HCT116 (cell line): ENCODE measurements around the gene KLRG1. TPM values are rescaled to one million over a fixed set of nuclear protein-coding genes. Genes with fewer than 3 reads are reported as not detected.

ENCODE experiments used
- ATAC-seq: fragments of 200-7000 bp; cut with Tn5 transposase; 2 replicates; pipeline ENCODE4 v1.9.1; 2020; ENCODE audit warnings: mild to moderate bottlenecking, moderate library complexity
- BruUV-seq: library from RNA; stranded (reverse); fragments of 400-500 nt; replicated peaks from 2 replicates; lab custom pipeline; 2021; lab: Mats Ljungman, UMichigan
- CTCF ChIA-PET: fragments of 300-600 bp; sonication (Branson Sonifier 250); formaldehyde crosslinking; loops from one replicate; lab custom pipeline; 2021; ENCODE audit warnings: antibody characterized with exemption; lab: Charles Lee
- POLR2A ChIA-PET: fragments of 300-600, 350-600 bp; sonication (Branson Sonifier 250); formaldehyde crosslinking; loops from one replicate; lab custom pipeline; 2021; ENCODE audit warnings: antibody characterized with exemption; lab: Charles Lee
- RAD21 ChIA-PET, 2 experiments: fragments of 300-600 bp; sonication (Branson Sonifier 250); formaldehyde crosslinking; loops; one replicate each; lab custom pipeline; 2023; ENCODE audit warnings: low total read pairs in 2 of 2; ENCODE audit not compliant: uncharacterized antibody in 2 of 2, unreplicated experiment in 2 of 2, low non-redundant PET in 1 of 2; lab: Charles Lee
- DNase-seq: peaks from one replicate; pipeline ENCODE4 v3.0.0-alpha.2; 2010; ENCODE audit warnings: low read depth, low spot score
- H2AFZ ChIP-seq: fragments of 200-600 bp; shearing (Covaris generic), sonication (generic); 2 replicates; pipeline ENCODE4 v1.6.1; 2017; ENCODE audit warnings: low read depth, mixed run types, mixed read lengths, antibody characterized with exemption, low read length; ENCODE audit not compliant: poor library complexity, severe bottlenecking
- H3K27ac ChIP-seq: 2 replicates; pipeline ENCODE4 v1.5.1; 2012; ENCODE audit warnings: low read depth, low read length
- H3K27me3 ChIP-seq: fragments of 200-600 bp; sonication (generic); 2 replicates; pipeline ENCODE4 v1.6.1; 2016; ENCODE audit warnings: mixed run types, low read length, mixed read lengths; ENCODE audit not compliant: insufficient read depth
- H3K36me3 ChIP-seq, 2 experiments: fragments of 200-500 bp in 1 of 2; fragments of 200-600 bp in 1 of 2; sonication (Bioruptor generic) in 1 of 2; sonication (generic) in 1 of 2; 2 replicates each; pipeline versions ENCODE4 v1.5.1 to v1.6.1; 2014 to 2016; ENCODE audit warnings: low read length in 2 of 2, inconsistent platforms in 1 of 2, mixed read lengths in 1 of 2, mixed run types in 1 of 2; ENCODE audit not compliant: insufficient read depth in 2 of 2, control insufficient read depth in 1 of 2
- H3K4me1 ChIP-seq, 2 experiments: fragments of 200-600 bp in 1 of 2; sonication (generic) in 1 of 2; 2 replicates each; pipeline versions ENCODE4 v1.5.1 to v1.6.1; 2012 to 2017; ENCODE audit warnings: low read length in 2 of 2, inconsistent platforms in 1 of 2, mild to moderate bottlenecking in 1 of 2, mixed read lengths in 1 of 2, mixed run types in 1 of 2, moderate library complexity in 1 of 2; ENCODE audit not compliant: insufficient read depth in 2 of 2, control insufficient read depth in 1 of 2
- H3K4me2 ChIP-seq: fragments of 200-600 bp; sonication (generic); 2 replicates; pipeline ENCODE4 v1.6.1; 2017; ENCODE audit warnings: mixed run types, low read length, mixed read lengths
- H3K4me3 ChIP-seq, 2 experiments: fragments of 200-600 bp in 1 of 2; sonication (generic) in 1 of 2; replicated peaks in 1 of 2; 2 replicates each; pipeline ENCODE4 v1.5.1; 2011 to 2016; ENCODE audit warnings: low read length in 2 of 2, control low read depth in 1 of 2, low read depth in 1 of 2, mild to moderate bottlenecking in 1 of 2, mixed read lengths in 1 of 2, mixed run types in 1 of 2
- H3K79me2 ChIP-seq: fragments of 200-600 bp; sonication (generic); 2 replicates; pipeline ENCODE4 v1.6.1; 2017; ENCODE audit warnings: mild to moderate bottlenecking, mixed run types, low read length, moderate library complexity, mixed read lengths; ENCODE audit not compliant: insufficient read depth
- H3K9ac ChIP-seq: fragments of 200-600 bp; sonication (generic); 2 replicates; pipeline ENCODE4 v1.6.1; 2016; ENCODE audit warnings: low read length, mixed read lengths
- H3K9me2 ChIP-seq: fragments of 200-600 bp; sonication (generic), shearing (Covaris generic); 2 replicates; pipeline ENCODE4 v1.6.1; 2017; ENCODE audit warnings: mixed run types, mild to moderate bottlenecking, moderate library complexity; ENCODE audit not compliant: insufficient read depth
- H3K9me3 ChIP-seq, 2 experiments: fragments of 200-500 bp in 1 of 2; fragments of 200-600 bp in 1 of 2; sonication (Bioruptor generic) in 1 of 2; sonication (generic) in 1 of 2; 2 replicates each; pipeline ENCODE4 v1.6.1; 2014 to 2017; ENCODE audit warnings: low read length in 2 of 2, mixed read lengths in 2 of 2, inconsistent platforms in 1 of 2, low read depth in 1 of 2, mild to moderate bottlenecking in 1 of 2, mixed run types in 1 of 2, moderate library complexity in 1 of 2; ENCODE audit not compliant: control insufficient read depth in 1 of 2, insufficient read depth in 1 of 2
- H4K20me1 ChIP-seq: fragments of 200-600 bp; sonication (generic), shearing (Covaris generic); 2 replicates; pipeline ENCODE4 v1.6.1; 2017; ENCODE audit warnings: mixed run types, mild to moderate bottlenecking, moderate library complexity; ENCODE audit not compliant: insufficient read depth
- CEBPB ChIP-seq: IDR thresholded peaks from 2 replicates; pipeline ENCODE4 v1.6.1; 2012; ENCODE audit warnings: low read depth
- RAD21 ChIP-seq: IDR thresholded peaks from 2 replicates; pipeline ENCODE4 v1.6.1; 2012; ENCODE audit warnings: low read depth, mild to moderate bottlenecking
- SRF ChIP-seq: IDR thresholded peaks from 2 replicates; pipeline ENCODE4 v1.6.1; 2012; ENCODE audit warnings: low read depth
- YY1 ChIP-seq: IDR thresholded peaks from 2 replicates; pipeline ENCODE4 v1.6.1; 2011; ENCODE audit warnings: low read length, low read depth, moderate library complexity, mild to moderate bottlenecking; ENCODE audit not compliant: insufficient replicate concordance; ENCODE audit errors: extremely low read depth
- intact Hi-C: fragments of 100-400 bp; cut with micrococcal nuclease; formaldehyde crosslinking; loops from 2 replicates; pipeline ENCODE4 v1.10.0; 2022
- total RNA-seq: library from RNA; stranded (reverse); gene quantifications from one replicate; pipeline ENCODE4 v1.2.1, GENCODE V29; 2021; ENCODE audit not compliant: unreplicated experiment
- TF ChIP-seq, protein P1 (sequence below), 3 experiments: fragments of 200-600 bp in 1 of 3; sonication (generic) in 1 of 3; IDR thresholded peaks in 2 of 3; conservative IDR thresholded peaks in 1 of 3; 2 replicates each; pipeline ENCODE4 v1.5.1; 2012 to 2017; ENCODE audit warnings: low read depth in 2 of 3, low read length in 2 of 3, antibody characterized with exemption in 1 of 3, borderline replicate concordance in 1 of 3, control low read depth in 1 of 3, mild to moderate bottlenecking in 1 of 3, mixed read lengths in 1 of 3, mixed run types in 1 of 3, moderate library complexity in 1 of 3; ENCODE audit not compliant: insufficient read depth in 1 of 3

Gene KLRG1
- total RNA-seq, 1 experiment from 2014 or later = 1.5 TPM

DNA sequence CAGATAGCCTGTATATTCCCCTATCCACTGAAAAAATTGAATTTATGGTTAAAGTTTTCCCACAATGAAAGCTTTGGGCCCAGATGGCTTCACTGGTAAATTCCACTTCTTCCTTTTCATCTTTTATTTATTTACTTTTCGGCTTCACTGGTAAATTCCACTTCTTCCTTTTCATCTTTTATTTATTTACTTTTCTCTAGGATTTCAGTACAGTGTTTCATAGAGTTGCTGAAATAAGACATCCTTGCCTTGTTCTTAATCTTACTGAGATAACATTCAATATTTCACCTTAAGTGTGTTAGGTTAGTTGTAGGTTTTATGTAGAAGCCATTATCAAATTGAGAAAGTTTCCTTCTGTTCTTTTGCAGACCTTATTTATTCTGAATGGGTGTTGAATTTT, 18.9 kb upstream of the KLRG1 start:
- H3K9me2 ChIP-seq = no peaks in the 10 kb centered on the region
- no peak for TF ChIP-seq CEBPB
- TF ChIP-seq, protein P1, sequence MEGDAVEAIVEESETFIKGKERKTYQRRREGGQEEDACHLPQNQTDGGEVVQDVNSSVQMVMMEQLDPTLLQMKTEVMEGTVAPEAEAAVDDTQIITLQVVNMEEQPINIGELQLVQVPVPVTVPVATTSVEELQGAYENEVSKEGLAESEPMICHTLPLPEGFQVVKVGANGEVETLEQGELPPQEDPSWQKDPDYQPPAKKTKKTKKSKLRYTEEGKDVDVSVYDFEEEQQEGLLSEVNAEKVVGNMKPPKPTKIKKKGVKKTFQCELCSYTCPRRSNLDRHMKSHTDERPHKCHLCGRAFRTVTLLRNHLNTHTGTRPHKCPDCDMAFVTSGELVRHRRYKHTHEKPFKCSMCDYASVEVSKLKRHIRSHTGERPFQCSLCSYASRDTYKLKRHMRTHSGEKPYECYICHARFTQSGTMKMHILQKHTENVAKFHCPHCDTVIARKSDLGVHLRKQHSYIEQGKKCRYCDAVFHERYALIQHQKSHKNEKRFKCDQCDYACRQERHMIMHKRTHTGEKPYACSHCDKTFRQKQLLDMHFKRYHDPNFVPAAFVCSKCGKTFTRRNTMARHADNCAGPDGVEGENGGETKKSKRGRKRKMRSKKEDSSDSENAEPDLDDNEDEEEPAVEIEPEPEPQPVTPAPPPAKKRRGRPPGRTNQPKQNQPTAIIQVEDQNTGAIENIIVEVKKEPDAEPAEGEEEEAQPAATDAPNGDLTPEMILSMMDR (IDR thresholded peaks at IDR 0.05 in 2 of 3, conservative IDR thresholded peaks at IDR 0.05 in 1 of 3; ENCODE audit: borderline replicate concordance in 1 of 3, insufficient read depth in 1 of 3, low read depth in 2 of 3, low read length in 2 of 3) = no peak
- no peaks in the 10 kb centered on the region for H3K27me3 ChIP-seq
- CTCF ChIA-PET = no interaction called here
- no peak overlapping the region for H3K4me2 ChIP-seq
- no peak overlapping the region for H3K27ac ChIP-seq
- intact Hi-C loops = no loop called here
- POLR2A ChIA-PET = no interaction called here
- peaks cover 7 to 11% of the 10 kb centered on the region in 2 experiments; a peak in 2 of 4 replicates for H3K9me3 ChIP-seq
- H4K20me1 ChIP-seq = no peaks in the 10 kb centered on the region
- H3K36me3 ChIP-seq = no peaks in the 10 kb centered on the region
- no peak for DNase-seq
- no peaks in the 10 kb centered on the region for H3K4me1 ChIP-seq
- no peak overlapping the region for H3K9ac ChIP-seq
- RAD21 ChIA-PET = no interaction called here
- ATAC-seq = no peak
- no peaks in the 10 kb centered on the region for H3K79me2 ChIP-seq
- H2AFZ ChIP-seq = no peak overlapping the region
- H3K4me3 ChIP-seq = no peak overlapping the region
- BruUV-seq = no TSS peak

DNA sequence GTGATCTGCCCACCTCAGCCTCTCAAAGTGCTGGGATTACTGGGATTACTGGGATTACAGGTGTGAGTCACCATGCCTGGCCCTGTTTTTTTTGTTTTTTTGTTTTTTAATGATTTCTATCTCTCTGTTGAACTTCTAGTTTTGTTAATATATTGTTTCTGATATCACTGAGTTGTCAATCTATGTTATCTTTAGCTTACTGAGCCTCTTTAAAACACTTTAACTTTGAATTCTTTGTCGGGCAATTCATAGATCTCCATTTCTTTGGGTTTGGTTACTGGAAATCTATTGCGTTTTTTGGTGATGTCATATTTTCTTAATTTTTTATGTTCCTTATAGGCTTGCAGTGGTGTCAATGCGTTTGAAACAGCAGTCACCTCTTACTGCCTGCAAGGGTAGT, 9.2 kb upstream of the KLRG1 start:
- Histone ChIP-seq H3K9me3 (no peaks in the 10 kb centered on the region), H3K9ac (no peak overlapping the region), H3K36me3 (no peaks in the 10 kb centered on the region), H3K27ac (no peak overlapping the region), H3K79me2 (no peaks in the 10 kb centered on the region), H3K4me1 (no peaks in the 10 kb centered on the region), H2AFZ (no peak overlapping the region), H3K27me3 (no peaks in the 10 kb centered on the region), H3K4me2 (no peak overlapping the region), H4K20me1 (no peaks in the 10 kb centered on the region), H3K9me2 (no peaks in the 10 kb centered on the region), H3K4me3 (no peak overlapping the region)
- no peak for DNase-seq
- ATAC-seq = no peak
- intact Hi-C loops = no loop called here
- no peak for TF ChIP-seq SRF
- no peak for TF ChIP-seq YY1
- no peak for TF ChIP-seq RAD21
- no TSS peak for BruUV-seq
- CTCF ChIA-PET = no interaction called here
- POLR2A ChIA-PET = no interaction called here
- RAD21 ChIA-PET = no interaction called here
